ENCODE results near the gene RNF41. TPM values are rescaled to one million over a fixed set of nuclear protein-coding genes. Genes with fewer than 3 reads are reported as not detected.

The RNF41 gene
- total RNA-seq, 1 experiment from 2014 or later, result 57.4 TPM

GRCh38 chr12:56253091-56253490 lies 31.4 kb upstream of the RNF41 start:
- no peaks in the 10 kb centered on the region for H3K27me3 Mint-ChIP-seq (ENCODE audit: low read depth)
- CTCF ChIA-PET, result interaction anchor here (0.8 kb wide), 1 partner anchor 47 kb away, joined by 4 read pairs; no protein-coding TSS in a partner anchor
- H3K27ac Mint-ChIP-seq, result no peak overlapping the region
- ATAC-seq, result no peak
- H3K4me3 Mint-ChIP-seq, result no peak overlapping the region
- DNase-seq (ENCODE audit: low spot score), result no peak
- peaks cover 15% of the 10 kb centered on the region for H3K4me1 Mint-ChIP-seq
- peaks cover 53% of the 10 kb centered on the region for H3K36me3 Mint-ChIP-seq
- POLR2A ChIA-PET, result no interaction called here
- H3K9me3 Mint-ChIP-seq, result no peaks in the 10 kb centered on the region
- TF ChIP-seq, protein P1, sequence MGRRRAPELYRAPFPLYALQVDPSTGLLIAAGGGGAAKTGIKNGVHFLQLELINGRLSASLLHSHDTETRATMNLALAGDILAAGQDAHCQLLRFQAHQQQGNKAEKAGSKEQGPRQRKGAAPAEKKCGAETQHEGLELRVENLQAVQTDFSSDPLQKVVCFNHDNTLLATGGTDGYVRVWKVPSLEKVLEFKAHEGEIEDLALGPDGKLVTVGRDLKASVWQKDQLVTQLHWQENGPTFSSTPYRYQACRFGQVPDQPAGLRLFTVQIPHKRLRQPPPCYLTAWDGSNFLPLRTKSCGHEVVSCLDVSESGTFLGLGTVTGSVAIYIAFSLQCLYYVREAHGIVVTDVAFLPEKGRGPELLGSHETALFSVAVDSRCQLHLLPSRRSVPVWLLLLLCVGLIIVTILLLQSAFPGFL (CRISPR knock-in tag; IDR thresholded peaks at IDR 0.05; ENCODE audit: borderline replicate concordance), result no peak
- TF ChIP-seq, protein P2, sequence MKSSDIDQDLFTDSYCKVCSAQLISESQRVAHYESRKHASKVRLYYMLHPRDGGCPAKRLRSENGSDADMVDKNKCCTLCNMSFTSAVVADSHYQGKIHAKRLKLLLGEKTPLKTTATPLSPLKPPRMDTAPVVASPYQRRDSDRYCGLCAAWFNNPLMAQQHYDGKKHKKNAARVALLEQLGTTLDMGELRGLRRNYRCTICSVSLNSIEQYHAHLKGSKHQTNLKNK (CRISPR knock-in tag; IDR thresholded peaks at IDR 0.05), result no peak
- TF ChIP-seq, protein P3, sequence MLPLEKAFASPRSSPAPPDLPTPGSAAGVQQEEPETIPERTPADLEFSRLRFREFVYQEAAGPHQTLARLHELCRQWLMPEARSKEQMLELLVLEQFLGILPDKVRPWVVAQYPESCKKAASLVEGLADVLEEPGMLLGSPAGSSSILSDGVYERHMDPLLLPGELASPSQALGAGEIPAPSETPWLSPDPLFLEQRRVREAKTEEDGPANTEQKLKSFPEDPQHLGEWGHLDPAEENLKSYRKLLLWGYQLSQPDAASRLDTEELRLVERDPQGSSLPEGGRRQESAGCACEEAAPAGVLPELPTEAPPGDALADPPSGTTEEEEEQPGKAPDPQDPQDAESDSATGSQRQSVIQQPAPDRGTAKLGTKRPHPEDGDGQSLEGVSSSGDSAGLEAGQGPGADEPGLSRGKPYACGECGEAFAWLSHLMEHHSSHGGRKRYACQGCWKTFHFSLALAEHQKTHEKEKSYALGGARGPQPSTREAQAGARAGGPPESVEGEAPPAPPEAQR (CRISPR knock-in tag; IDR thresholded peaks at IDR 0.05), result no peak
- TF ChIP-seq ZNF423 (CRISPR knock-in tag; IDR thresholded peaks at IDR 0.05) (no peak), ZNF138 (CRISPR knock-in tag; conservative IDR thresholded peaks at IDR 0.05) (no peak), JUN (CRISPR knock-in tag; IDR thresholded peaks at IDR 0.05) (no peak), ZNF232 (CRISPR knock-in tag; IDR thresholded peaks at IDR 0.05) (no peak), CREM (CRISPR knock-in tag; IDR thresholded peaks at IDR 0.05) (no peak), CTCF (IDR thresholded peaks at IDR 0.05) (no peak), SMAD3 (CRISPR knock-in tag; IDR thresholded peaks at IDR 0.05; ENCODE audit: borderline replicate concordance) (no peak), CBFB (CRISPR knock-in tag; IDR thresholded peaks at IDR 0.05; ENCODE audit: low read depth) (no peak), ELF4 (CRISPR knock-in tag; IDR thresholded peaks at IDR 0.05; ENCODE audit: low read depth) (no peak), SOX15 (CRISPR knock-in tag; IDR thresholded peaks at IDR 0.05) (no peak), JAZF1 (CRISPR knock-in tag; IDR thresholded peaks at IDR 0.05) (no peak), HMGA2 (CRISPR knock-in tag; IDR thresholded peaks at IDR 0.05) (no peak), TP53 (CRISPR knock-in tag; IDR thresholded peaks at IDR 0.05) (no peak), ZBTB21 (CRISPR knock-in tag; IDR thresholded peaks at IDR 0.05; ENCODE audit: borderline replicate concordance) (no peak)
- TF ChIP-seq, protein P4, sequence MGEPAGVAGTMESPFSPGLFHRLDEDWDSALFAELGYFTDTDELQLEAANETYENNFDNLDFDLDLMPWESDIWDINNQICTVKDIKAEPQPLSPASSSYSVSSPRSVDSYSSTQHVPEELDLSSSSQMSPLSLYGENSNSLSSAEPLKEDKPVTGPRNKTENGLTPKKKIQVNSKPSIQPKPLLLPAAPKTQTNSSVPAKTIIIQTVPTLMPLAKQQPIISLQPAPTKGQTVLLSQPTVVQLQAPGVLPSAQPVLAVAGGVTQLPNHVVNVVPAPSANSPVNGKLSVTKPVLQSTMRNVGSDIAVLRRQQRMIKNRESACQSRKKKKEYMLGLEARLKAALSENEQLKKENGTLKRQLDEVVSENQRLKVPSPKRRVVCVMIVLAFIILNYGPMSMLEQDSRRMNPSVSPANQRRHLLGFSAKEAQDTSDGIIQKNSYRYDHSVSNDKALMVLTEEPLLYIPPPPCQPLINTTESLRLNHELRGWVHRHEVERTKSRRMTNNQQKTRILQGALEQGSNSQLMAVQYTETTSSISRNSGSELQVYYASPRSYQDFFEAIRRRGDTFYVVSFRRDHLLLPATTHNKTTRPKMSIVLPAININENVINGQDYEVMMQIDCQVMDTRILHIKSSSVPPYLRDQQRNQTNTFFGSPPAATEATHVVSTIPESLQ (CRISPR knock-in tag; IDR thresholded peaks at IDR 0.05), result no peak
- TF ChIP-seq, protein P5, sequence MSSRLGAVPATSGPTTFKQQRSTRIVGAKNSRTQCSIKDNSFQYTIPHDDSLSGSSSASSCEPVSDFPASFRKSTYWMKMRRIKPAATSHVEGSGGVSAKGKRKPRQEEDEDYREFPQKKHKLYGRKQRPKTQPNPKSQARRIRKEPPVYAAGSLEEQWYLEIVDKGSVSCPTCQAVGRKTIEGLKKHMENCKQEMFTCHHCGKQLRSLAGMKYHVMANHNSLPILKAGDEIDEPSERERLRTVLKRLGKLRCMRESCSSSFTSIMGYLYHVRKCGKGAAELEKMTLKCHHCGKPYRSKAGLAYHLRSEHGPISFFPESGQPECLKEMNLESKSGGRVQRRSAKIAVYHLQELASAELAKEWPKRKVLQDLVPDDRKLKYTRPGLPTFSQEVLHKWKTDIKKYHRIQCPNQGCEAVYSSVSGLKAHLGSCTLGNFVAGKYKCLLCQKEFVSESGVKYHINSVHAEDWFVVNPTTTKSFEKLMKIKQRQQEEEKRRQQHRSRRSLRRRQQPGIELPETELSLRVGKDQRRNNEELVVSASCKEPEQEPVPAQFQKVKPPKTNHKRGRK (CRISPR knock-in tag; IDR thresholded peaks at IDR 0.05; ENCODE audit: borderline replicate concordance), result no peak
- TF ChIP-seq, protein P6, sequence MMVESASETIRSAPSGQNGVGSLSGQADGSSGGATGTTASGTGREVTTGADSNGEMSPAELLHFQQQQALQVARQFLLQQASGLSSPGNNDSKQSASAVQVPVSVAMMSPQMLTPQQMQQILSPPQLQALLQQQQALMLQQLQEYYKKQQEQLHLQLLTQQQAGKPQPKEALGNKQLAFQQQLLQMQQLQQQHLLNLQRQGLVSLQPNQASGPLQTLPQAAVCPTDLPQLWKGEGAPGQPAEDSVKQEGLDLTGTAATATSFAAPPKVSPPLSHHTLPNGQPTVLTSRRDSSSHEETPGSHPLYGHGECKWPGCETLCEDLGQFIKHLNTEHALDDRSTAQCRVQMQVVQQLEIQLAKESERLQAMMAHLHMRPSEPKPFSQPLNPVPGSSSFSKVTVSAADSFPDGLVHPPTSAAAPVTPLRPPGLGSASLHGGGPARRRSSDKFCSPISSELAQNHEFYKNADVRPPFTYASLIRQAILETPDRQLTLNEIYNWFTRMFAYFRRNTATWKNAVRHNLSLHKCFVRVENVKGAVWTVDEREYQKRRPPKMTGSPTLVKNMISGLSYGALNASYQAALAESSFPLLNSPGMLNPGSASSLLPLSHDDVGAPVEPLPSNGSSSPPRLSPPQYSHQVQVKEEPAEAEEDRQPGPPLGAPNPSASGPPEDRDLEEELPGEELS (CRISPR knock-in tag; IDR thresholded peaks at IDR 0.05), result no peak

All from WTC11 (cell line).